ENCODE measurements around the gene MAP1LC3B2.

Gene MAP1LC3B2

GRCh38 chr12:116559162-116559935, at the start of gene MAP1LC3B2:
Gene MAP1LC3B2, plus strand, starts transcription at chr12:116559381. Its CDS starts 16,562 bp downstream, at chr12:116575943.
- in situ Hi-C loops (cut with MboI; ENCODE audit: low sequenced_read_pairs), result no loop called here

GRCh38 chr12:116513944-116514343, 45.2 kb upstream of the MAP1LC3B2 start:
- in situ Hi-C loops (cut with MboI; ENCODE audit: low sequenced_read_pairs), result no loop called here

- in situ Hi-C loops (cut with MboI; ENCODE audit: low sequenced_read_pairs), result no loop called here
These were observed 43.5 kb upstream of the MAP1LC3B2 start for GRCh38 chr12:116515684-116516083.

- in situ Hi-C loops (cut with MboI; ENCODE audit: low sequenced_read_pairs), result no loop called here
These were observed 42.5 kb upstream of the MAP1LC3B2 start for GRCh38 chr12:116516657-116517056.

GRCh38 chr12:116517431-116518045, 41.6 kb upstream of the MAP1LC3B2 start:
- in situ Hi-C loops (cut with MboI; ENCODE audit: low sequenced_read_pairs), result no loop called here

- in situ Hi-C loops (cut with MboI; ENCODE audit: low sequenced_read_pairs), result no loop called here
These were observed 38.9 kb upstream of the MAP1LC3B2 start for GRCh38 chr12:116520225-116520760.

GRCh38 chr12:116520801-116521471, 38.2 kb upstream of the MAP1LC3B2 start:
- in situ Hi-C loops (cut with MboI; ENCODE audit: low sequenced_read_pairs), result no loop called here

GRCh38 chr12:116524311-116524710, 34.9 kb upstream of the MAP1LC3B2 start:
- in situ Hi-C loops (cut with MboI; ENCODE audit: low sequenced_read_pairs), result no loop called here

GRCh38 chr12:116524964-116525379, 34.2 kb upstream of the MAP1LC3B2 start:
- in situ Hi-C loops (cut with MboI; ENCODE audit: low sequenced_read_pairs), result no loop called here

GRCh38 chr12:116525418-116526001, 33.7 kb upstream of the MAP1LC3B2 start:
- in situ Hi-C loops (cut with MboI; ENCODE audit: low sequenced_read_pairs), result no loop called here

GRCh38 chr12:116528065-116528464, 31.1 kb upstream of the MAP1LC3B2 start:
- in situ Hi-C loops (cut with MboI; ENCODE audit: low sequenced_read_pairs), result no loop called here

GRCh38 chr12:116528498-116528897, 30.7 kb upstream of the MAP1LC3B2 start:
- in situ Hi-C loops (cut with MboI; ENCODE audit: low sequenced_read_pairs), result no loop called here

- in situ Hi-C loops (cut with MboI; ENCODE audit: low sequenced_read_pairs), result no loop called here
These were observed 30.1 kb upstream of the MAP1LC3B2 start for GRCh38 chr12:116529048-116529447.

- in situ Hi-C loops (cut with MboI; ENCODE audit: low sequenced_read_pairs), result no loop called here
These were observed 29.5 kb upstream of the MAP1LC3B2 start for GRCh38 chr12:116529686-116530085.

- in situ Hi-C loops (cut with MboI; ENCODE audit: low sequenced_read_pairs), result no loop called here
These were observed 26.8 kb upstream of the MAP1LC3B2 start for GRCh38 chr12:116532428-116532827.

- in situ Hi-C loops (cut with MboI; ENCODE audit: low sequenced_read_pairs), result no loop called here
These were observed 26.2 kb upstream of the MAP1LC3B2 start for GRCh38 chr12:116532986-116533342.

- in situ Hi-C loops (cut with MboI; ENCODE audit: low sequenced_read_pairs), result no loop called here
These were observed 25.6 kb upstream of the MAP1LC3B2 start for GRCh38 chr12:116533343-116534251.

- in situ Hi-C loops (cut with MboI; ENCODE audit: low sequenced_read_pairs), result no loop called here
These were observed 24.7 kb upstream of the MAP1LC3B2 start for GRCh38 chr12:116534311-116535121.

- in situ Hi-C loops (cut with MboI; ENCODE audit: low sequenced_read_pairs), result no loop called here
These were observed 23.9 kb upstream of the MAP1LC3B2 start for GRCh38 chr12:116535241-116535640.
